Endothelial cell (in vitro differentiated cells): ENCODE data around the gene NR4A2. TPM values are rescaled to one million over a fixed set of nuclear protein-coding genes. Genes with fewer than 3 reads are reported as not detected.

ENCODE experiments used
- DNase-seq: peaks from one replicate; pipeline ENCODE4 v3.0.0; 2021; ENCODE audit warnings: low spot score
- H3K27ac Mint-ChIP-seq: one replicate; pipeline ENCODE4 v1.8.0; 2021; ENCODE audit warnings: mixed read lengths, inconsistent platforms; ENCODE audit not compliant: unreplicated experiment
- H3K27me3 Mint-ChIP-seq: one replicate; pipeline ENCODE4 v1.8.0; 2021; ENCODE audit warnings: mild to moderate bottlenecking, moderate library complexity, mixed read lengths, inconsistent platforms; ENCODE audit not compliant: unreplicated experiment
- H3K36me3 Mint-ChIP-seq: one replicate; pipeline ENCODE4 v1.8.0; 2021; ENCODE audit warnings: mild to moderate bottlenecking, low read depth, mixed read lengths, inconsistent platforms; ENCODE audit not compliant: unreplicated experiment
- H3K4me1 Mint-ChIP-seq: one replicate; pipeline ENCODE4 v1.8.0; 2021; ENCODE audit warnings: mild to moderate bottlenecking, mixed read lengths, inconsistent platforms; ENCODE audit not compliant: unreplicated experiment
- H3K4me3 Mint-ChIP-seq: one replicate; pipeline ENCODE4 v1.8.0; 2021; ENCODE audit warnings: mild to moderate bottlenecking, mixed read lengths, inconsistent platforms; ENCODE audit not compliant: unreplicated experiment
- H3K9me3 Mint-ChIP-seq: one replicate; pipeline ENCODE4 v1.8.0; 2021; ENCODE audit warnings: mixed read lengths, inconsistent platforms; ENCODE audit not compliant: unreplicated experiment
- total RNA-seq: library from RNA; stranded (reverse); fragmentation: NEBNext Ultra II Directional; extraction: Animal tissue kit (Norgen Biotek cat#: 25700); gene quantifications from one replicate; pipeline ENCODE4 v1.2.1, GENCODE V29; 2021; ENCODE audit not compliant: unreplicated experiment
- TF ChIP-seq, protein P1 (sequence below): fragments of 200-600 bp; sonication (generic); IDR thresholded peaks from one replicate; pipeline ENCODE4 v1.5.0; 2021; ENCODE audit warnings: antibody characterized with exemption; ENCODE audit not compliant: unreplicated experiment

The NR4A2 gene
- total RNA-seq, 1 donor from 2014 or later, result 3.9 TPM

DNA sequence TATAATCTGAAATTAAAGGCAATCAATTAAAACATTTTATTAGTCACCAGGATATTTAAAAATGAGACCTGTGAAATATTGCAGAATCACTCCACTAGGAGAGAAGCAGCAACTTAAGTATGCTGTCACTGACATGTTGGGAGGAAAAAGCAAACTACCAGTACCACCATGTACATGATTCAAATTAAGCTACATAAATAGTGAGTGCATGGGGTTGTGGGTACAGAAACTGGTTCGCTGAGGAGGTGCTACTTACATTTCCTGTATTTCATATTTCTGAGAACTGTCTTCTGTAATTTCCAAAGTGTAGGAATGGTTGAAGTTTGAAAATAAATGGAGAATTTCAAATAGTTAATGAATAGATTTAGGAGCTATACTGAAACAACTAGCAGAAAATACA is 7.9 kb upstream of the NR4A2 start:
- peaks cover 8% of the 10 kb centered on the region for H3K4me1 Mint-ChIP-seq
- no peak overlapping the region for H3K4me3 Mint-ChIP-seq
- no peaks in the 10 kb centered on the region for H3K9me3 Mint-ChIP-seq
- peaks cover 4% of the 10 kb centered on the region for H3K36me3 Mint-ChIP-seq
- TF ChIP-seq, protein P1, sequence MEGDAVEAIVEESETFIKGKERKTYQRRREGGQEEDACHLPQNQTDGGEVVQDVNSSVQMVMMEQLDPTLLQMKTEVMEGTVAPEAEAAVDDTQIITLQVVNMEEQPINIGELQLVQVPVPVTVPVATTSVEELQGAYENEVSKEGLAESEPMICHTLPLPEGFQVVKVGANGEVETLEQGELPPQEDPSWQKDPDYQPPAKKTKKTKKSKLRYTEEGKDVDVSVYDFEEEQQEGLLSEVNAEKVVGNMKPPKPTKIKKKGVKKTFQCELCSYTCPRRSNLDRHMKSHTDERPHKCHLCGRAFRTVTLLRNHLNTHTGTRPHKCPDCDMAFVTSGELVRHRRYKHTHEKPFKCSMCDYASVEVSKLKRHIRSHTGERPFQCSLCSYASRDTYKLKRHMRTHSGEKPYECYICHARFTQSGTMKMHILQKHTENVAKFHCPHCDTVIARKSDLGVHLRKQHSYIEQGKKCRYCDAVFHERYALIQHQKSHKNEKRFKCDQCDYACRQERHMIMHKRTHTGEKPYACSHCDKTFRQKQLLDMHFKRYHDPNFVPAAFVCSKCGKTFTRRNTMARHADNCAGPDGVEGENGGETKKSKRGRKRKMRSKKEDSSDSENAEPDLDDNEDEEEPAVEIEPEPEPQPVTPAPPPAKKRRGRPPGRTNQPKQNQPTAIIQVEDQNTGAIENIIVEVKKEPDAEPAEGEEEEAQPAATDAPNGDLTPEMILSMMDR, result no peak
- no peak overlapping the region for H3K27ac Mint-ChIP-seq
- peaks cover 10% of the 10 kb centered on the region for H3K27me3 Mint-ChIP-seq
- no peak for DNase-seq

DNA sequence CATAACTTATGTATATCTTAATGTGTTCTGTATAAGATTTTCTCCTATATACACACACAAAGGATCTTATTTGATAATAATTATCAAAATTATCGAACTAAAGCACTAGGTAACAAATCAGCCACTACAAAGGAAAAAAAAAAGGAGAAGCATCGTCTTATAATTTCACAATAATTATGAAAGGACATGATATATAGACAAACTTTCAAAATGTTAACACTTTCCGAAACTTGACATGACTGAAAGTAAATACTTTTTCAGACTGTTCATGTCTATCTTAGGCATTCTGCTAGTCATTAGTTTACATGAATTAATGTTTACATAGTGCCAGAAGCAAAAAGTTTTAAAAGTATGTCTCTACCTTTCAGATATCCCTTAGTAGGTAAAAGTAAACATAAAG is 7.3 kb upstream of the NR4A2 start:
- no peak overlapping the region for H3K4me3 Mint-ChIP-seq

GRCh38 chr2:156339110-156339847 is 6.8 kb upstream of the NR4A2 start:
- TF ChIP-seq, protein P1, result no peak

More for the DNA sequence above, 7.3 kb upstream of the NR4A2 start:
- Mint-ChIP-seq H3K4me1 (peaks cover 10% of the 10 kb centered on the region), H3K9me3 (no peaks in the 10 kb centered on the region), H3K27me3 (peaks cover 10% of the 10 kb centered on the region), H3K27ac (no peak overlapping the region), H3K36me3 (peaks cover 4% of the 10 kb centered on the region)
- TF ChIP-seq, protein P1, result no peak
- DNase-seq, result no peak

DNA sequence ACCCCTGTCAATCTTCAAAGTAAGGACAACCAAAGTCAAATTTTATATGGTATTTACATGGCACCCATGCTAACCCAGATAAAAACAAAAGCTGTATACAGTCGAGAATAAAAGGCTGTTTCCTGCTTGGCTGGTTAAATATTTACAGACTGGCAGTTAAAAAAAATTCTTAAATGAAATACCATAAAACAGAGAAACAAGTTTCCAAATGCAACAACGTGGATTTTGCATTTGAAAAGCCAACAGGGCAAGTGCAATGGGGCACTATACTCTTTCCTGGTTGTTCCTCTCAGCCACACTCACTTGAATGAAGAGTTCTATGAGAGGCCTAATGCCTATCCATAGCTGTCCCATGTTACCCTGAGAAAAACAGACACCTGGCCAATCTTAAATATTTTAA is 6.1 kb upstream of the NR4A2 start:
- no peaks in the 10 kb centered on the region for H3K9me3 Mint-ChIP-seq
- H3K36me3 Mint-ChIP-seq, result peaks cover 4% of the 10 kb centered on the region
- no peak for DNase-seq
- peaks cover 11% of the 10 kb centered on the region for H3K4me1 Mint-ChIP-seq
- TF ChIP-seq, protein P1, result no peak
- H3K27ac Mint-ChIP-seq, result no peak overlapping the region
- H3K4me3 Mint-ChIP-seq, result no peak overlapping the region
- H3K27me3 Mint-ChIP-seq, result peaks cover 10% of the 10 kb centered on the region

More at GRCh38 chr2:156339110-156339847, 6.8 kb upstream of the NR4A2 start:
- H3K27me3 Mint-ChIP-seq, result peaks cover 10% of the 10 kb centered on the region
- H3K4me1 Mint-ChIP-seq, result peaks cover 10% of the 10 kb centered on the region
- H3K36me3 Mint-ChIP-seq, result peaks cover 4% of the 10 kb centered on the region
- no peak overlapping the region for H3K4me3 Mint-ChIP-seq
- no peaks in the 10 kb centered on the region for H3K9me3 Mint-ChIP-seq
- H3K27ac Mint-ChIP-seq, result no peak overlapping the region
- DNase-seq, result no peak
